G401 (cell line): ENCODE measurements around the gene SPRR2A. TPM values are rescaled to one million over a fixed set of nuclear protein-coding genes. Genes with fewer than 3 reads are reported as not detected.
"Not testable (repeated sequence)": the region's sequence is repeated elsewhere in the genome, so short reads cannot be mapped to it uniquely, and the experiment has no call there.

ENCODE experiments used
- DNase-seq: peaks from one replicate; pipeline ENCODE4 v3.0.0-alpha.2; 2015; ENCODE audit warnings: low spot score
- in situ Hi-C: cut with HindIII; loops from 2 replicates; pipeline ENCODE4 v1.10.0; 2016; ENCODE audit warnings: low sequenced_read_pairs, mixed read lengths
- total RNA-seq: library from RNA; depleted of rRNA; stranded (reverse); fragments of >200 nt; shearing (Covaris generic); gene quantifications from 2 replicates; pipeline ENCODE4 v1.2.3, GENCODE V29; 2014; rRNA removed

SPRR2A gene
- total RNA-seq, 1 experiment from 2014 or later: not detected

- in situ Hi-C loops: no loop called here
- DNase-seq: no peak
Observed at GRCh38 chr1:153030895-153031294, 26.4 kb downstream of the SPRR2A start, which contains the start of gene SPRR1B. TSS of gene SPRR1B (plus strand) at chr1:153031203. CDS start at chr1:153032346, 1,143 bp downstream.

- no peak for DNase-seq
- in situ Hi-C loops: no loop called here
Observed at GRCh38 chr1:153028766-153029165, 28.5 kb downstream of the SPRR2A start.

GRCh38 chr1:153025797-153026196 lies 31.5 kb downstream of the SPRR2A start:
- DNase-seq: no peak
- in situ Hi-C loops: no loop called here

GRCh38 chr1:153024413-153024812 lies 32.9 kb downstream of the SPRR2A start:
- in situ Hi-C loops: no loop called here
- DNase-seq: no peak

GRCh38 chr1:153023109-153023508 lies 34.2 kb downstream of the SPRR2A start:
- in situ Hi-C loops: no loop called here
- DNase-seq: no peak

GRCh38 chr1:153022340-153022739 lies 35.0 kb downstream of the SPRR2A start:
- in situ Hi-C loops: not testable (repeated sequence)

GRCh38 chr1:153021829-153022228 lies 35.5 kb downstream of the SPRR2A start:
- in situ Hi-C loops, DNase-seq: not testable (repeated sequence)

More at GRCh38 chr1:153022340-153022739, 35.0 kb downstream of the SPRR2A start:
- DNase-seq: not testable (repeated sequence)

GRCh38 chr1:153011235-153011758 lies 46.0 kb downstream of the SPRR2A start:
- DNase-seq, in situ Hi-C loops: not testable (repeated sequence)

Other genes starting within 250 kb of the SPRR2A start
- not detected in 2 replicates for gene LCE1B, start 245.5 kb downstream of the SPRR2A start, total RNA-seq
- not detected in 2 replicates for gene LCE1A, start 230.0 kb downstream of the SPRR2A start, total RNA-seq
- not detected in 2 replicates for gene LCE6A, start 214.7 kb downstream of the SPRR2A start, total RNA-seq
- gene LCE7A, start 197.5 kb downstream of the SPRR2A start, total RNA-seq: not detected in 2 replicates
- not detected in 2 replicates for gene SMCP, start 179.2 kb downstream of the SPRR2A start, total RNA-seq
- not detected in 2 replicates for gene IVL, start 149.0 kb downstream of the SPRR2A start, total RNA-seq
- not detected in 2 replicates for gene SPRR5, start 110.3 kb downstream of the SPRR2A start, total RNA-seq
- gene SPRR4, start 86.9 kb downstream of the SPRR2A start, total RNA-seq: not detected in 2 replicates
- not detected in 2 replicates for gene SPRR1A, start 73.4 kb downstream of the SPRR2A start, total RNA-seq
- gene SPRR3, start 55.8 kb downstream of the SPRR2A start, total RNA-seq: not detected in 2 replicates
- gene SPRR1B, start 26.3 kb downstream of the SPRR2A start, total RNA-seq: not detected in 2 replicates
- gene SPRR2D, start 16.4 kb downstream of the SPRR2A start, total RNA-seq: not detected in 2 replicates
- gene SPRR2B, start 14.1 kb upstream of the SPRR2A start, total RNA-seq: not detected in 2 replicates
- gene SPRR2E, start 37.0 kb upstream of the SPRR2A start, total RNA-seq: not detected in 2 replicates
- gene SPRR2F, start 56.0 kb upstream of the SPRR2A start, total RNA-seq: not detected in 2 replicates
- gene SPRR2G, start 93.4 kb upstream of the SPRR2A start, total RNA-seq: not detected in 2 replicates
- not detected in 2 replicates for gene LELP1, start 145.9 kb upstream of the SPRR2A start, total RNA-seq
- gene PRR9, start 160.1 kb upstream of the SPRR2A start, total RNA-seq: not detected in 2 replicates
- gene LORICRIN, start 202.2 kb upstream of the SPRR2A start, total RNA-seq: not detected in 2 replicates